ENCODE data around the gene VWA2. TPM values are rescaled to one million over a fixed set of nuclear protein-coding genes. Genes with fewer than 3 reads are reported as not detected.

Gene VWA2
- total RNA-seq, 1 donor from 2014 or later, result 15.5 TPM

DNA sequence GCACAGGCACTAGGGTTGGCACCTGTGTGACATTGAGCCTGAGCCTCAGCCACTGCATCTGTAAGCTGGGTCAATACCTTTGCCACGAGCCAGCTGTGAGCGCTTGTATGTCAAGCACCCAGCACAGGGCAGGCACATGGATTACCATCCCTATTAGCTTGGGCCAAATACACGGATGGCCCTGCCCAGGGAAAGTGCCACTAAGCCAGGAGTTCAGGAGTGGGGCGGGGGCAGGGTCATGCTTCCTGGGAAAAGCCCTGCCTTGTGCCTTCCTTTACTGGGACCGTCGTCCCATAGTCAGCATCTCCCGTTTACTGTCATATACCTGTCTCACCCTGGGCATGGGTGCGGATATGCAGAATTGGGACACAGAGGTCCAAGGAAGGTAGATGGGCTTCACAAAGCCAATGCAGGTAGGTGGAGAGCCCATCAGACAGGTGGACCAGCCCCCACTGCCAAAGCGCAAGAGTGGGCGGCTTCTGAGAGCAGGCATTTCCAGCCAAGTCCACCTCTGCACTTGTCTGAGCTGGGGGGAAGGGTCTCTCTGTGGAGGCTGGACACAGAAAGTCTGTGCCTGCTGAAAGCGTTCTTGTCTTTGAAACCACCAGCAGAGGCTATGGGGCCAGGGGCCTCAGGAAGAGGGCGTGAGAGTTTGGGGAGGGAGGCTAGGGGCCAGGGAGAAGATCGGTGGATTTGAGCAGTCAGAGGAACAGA is 72.6 kb downstream of the VWA2 start:
- H3K36me3 ChIP-seq, result no peaks in the 10 kb centered on the region
- intact Hi-C loops (cut with DNase I), result no loop called here
- no peak for TF ChIP-seq CTCF (IDR thresholded peaks at IDR 0.05)
- H3K9me3 ChIP-seq, result no peaks in the 10 kb centered on the region
- ATAC-seq, result no peak
- no peaks in the 10 kb centered on the region for H3K4me1 ChIP-seq
- H3K4me3 ChIP-seq, result no peak overlapping the region
- peak; percentile 29 for DNase-seq
- no peak overlapping the region for H3K27ac ChIP-seq
- H3K27me3 ChIP-seq, result no peaks in the 10 kb centered on the region

- Histone ChIP-seq H3K4me3 (no peak overlapping the region), H3K4me1 (no peaks in the 10 kb centered on the region), H3K9me3 (no peaks in the 10 kb centered on the region), H3K27me3 (no peaks in the 10 kb centered on the region), H3K27ac (no peak overlapping the region), H3K36me3 (no peaks in the 10 kb centered on the region)
- no peak for TF ChIP-seq CTCF (IDR thresholded peaks at IDR 0.05)
- ATAC-seq (no peak), DNase-seq (no peak)
- intact Hi-C loops (cut with DNase I), result no loop called here
Measured at GRCh38 chr10:114313139-114313538, 74.1 kb downstream of the VWA2 start.

DNA sequence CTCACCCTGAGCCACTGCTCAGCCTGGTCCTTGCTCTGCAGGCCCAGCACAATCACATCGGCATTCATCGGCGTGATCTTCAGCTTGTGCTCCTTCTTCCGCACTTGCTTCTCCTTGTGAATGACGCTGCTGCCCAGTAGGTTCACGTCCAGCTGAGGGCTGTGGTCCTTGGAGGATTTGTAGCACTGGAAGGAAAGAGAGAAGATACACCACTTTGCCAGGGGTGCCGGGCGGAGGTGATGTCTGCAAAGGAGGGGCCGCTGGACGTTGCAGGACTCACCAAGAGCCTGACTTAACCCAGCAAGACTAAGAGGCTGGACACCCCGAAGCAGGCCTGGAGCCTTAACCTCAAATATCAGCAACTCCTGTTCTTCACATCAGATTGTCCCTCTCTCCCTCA is 74.8 kb downstream of the VWA2 start:
- H3K27ac ChIP-seq, result no peak overlapping the region
- no peak for TF ChIP-seq CTCF (IDR thresholded peaks at IDR 0.05)
- intact Hi-C loops (cut with DNase I), result no loop called here

DNA sequence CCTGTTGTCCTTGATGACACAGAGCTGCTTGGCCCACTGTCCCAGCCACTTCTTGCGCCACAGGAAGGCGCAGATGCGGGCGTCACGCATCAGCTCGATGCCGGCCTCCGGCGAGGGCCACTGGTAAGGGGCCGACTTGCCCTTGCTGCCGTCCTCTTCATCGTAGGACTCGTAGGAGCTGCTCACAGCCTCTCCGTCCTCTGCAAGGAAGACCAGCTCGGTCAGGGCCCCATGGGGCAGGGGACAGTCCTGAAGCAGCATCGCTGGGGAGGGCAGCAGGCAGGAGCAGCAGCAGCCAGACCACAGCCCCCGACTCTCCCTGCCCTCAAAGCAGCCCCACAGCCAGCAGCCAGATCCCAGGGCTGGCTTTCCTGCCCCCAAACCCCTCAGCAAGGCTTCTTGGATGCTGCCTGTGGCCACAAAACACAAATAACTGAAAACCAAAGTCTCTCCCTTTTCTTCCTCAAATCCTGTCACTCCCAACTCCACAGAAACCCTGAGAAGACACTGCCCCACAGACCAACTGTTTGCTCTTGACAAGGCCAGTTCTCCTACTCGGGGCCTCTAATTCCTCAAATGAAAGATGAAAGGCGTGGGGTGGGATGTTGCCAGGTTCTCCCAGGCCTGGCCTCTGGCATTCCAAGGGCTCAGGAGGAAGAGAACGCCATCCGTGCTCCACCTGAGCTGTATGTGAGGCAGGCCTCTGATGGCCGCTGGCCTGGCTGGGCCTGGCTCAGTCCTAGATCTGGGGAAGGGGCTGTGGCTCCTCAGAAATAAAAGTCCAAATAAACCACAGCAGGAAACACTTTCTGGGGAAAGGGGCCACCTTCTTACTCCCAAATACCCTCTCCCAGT is 76.7 kb downstream of the VWA2 start:
- intact Hi-C loops (cut with DNase I), result no loop called here
- DNase-seq (peak; percentile 56), ATAC-seq (no peak)
- no peaks in the 10 kb centered on the region for H3K27me3 ChIP-seq
- H3K4me3 ChIP-seq, result no peak overlapping the region
- H3K4me1 ChIP-seq, result no peaks in the 10 kb centered on the region
- no peaks in the 10 kb centered on the region for H3K36me3 ChIP-seq
- no peak for TF ChIP-seq CTCF (IDR thresholded peaks at IDR 0.05)
- H3K27ac ChIP-seq, result no peak overlapping the region
- no peaks in the 10 kb centered on the region for H3K9me3 ChIP-seq

More for the DNA sequence above, 74.8 kb downstream of the VWA2 start:
- no peaks in the 10 kb centered on the region for H3K4me1 ChIP-seq
- no peak overlapping the region for H3K4me3 ChIP-seq
- H3K36me3 ChIP-seq, result no peaks in the 10 kb centered on the region
- no peak for ATAC-seq
- no peaks in the 10 kb centered on the region for H3K27me3 ChIP-seq
- no peak for DNase-seq
- no peaks in the 10 kb centered on the region for H3K9me3 ChIP-seq

DNA sequence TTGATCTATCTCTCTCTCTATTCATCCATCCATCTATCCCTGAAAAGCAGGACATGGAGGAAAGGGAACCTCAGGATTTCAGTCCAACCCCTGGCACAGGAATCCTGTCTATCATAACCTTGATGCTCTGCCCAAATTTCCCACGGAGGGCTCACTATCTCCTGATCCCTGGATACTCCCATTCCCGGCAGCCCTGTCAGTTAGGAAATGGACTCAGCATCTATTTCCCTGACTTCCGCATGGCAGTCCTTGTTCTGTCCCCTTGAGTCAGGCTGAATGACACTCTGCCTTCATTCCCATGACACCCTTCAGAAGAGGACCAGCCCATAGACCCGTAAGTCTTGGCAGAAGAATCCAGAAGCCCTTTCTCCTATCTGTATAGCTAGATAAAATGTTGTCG is 77.7 kb downstream of the VWA2 start:
- DNase-seq (no peak), ATAC-seq (no peak)
- Histone ChIP-seq H3K27ac (no peak overlapping the region), H3K36me3 (no peaks in the 10 kb centered on the region), H3K4me1 (no peaks in the 10 kb centered on the region), H3K27me3 (no peaks in the 10 kb centered on the region), H3K9me3 (no peaks in the 10 kb centered on the region), H3K4me3 (no peak overlapping the region)
- TF ChIP-seq CTCF (IDR thresholded peaks at IDR 0.05), result no peak
- intact Hi-C loops (cut with DNase I), result no loop called here
